GM23338 (cell line): Measurements from ENCODE around the gene LRRC75B. TPM values are rescaled to one million over a fixed set of nuclear protein-coding genes. Genes with fewer than 3 reads are reported as not detected.

Experiments
- ATAC-seq: fragments of 200-7000 bp; cut with Tn5 transposase; 3 replicates; pipeline ENCODE4 v1.9.1; 2020
- DNase-seq: peaks from one replicate; pipeline ENCODE4 v3.0.0-alpha.2; 2015; ENCODE audit warnings: low spot score
- H2AFZ ChIP-seq: fragments of 200-600 bp; sonication (generic); 2 replicates; pipeline ENCODE4 v1.8.0; 2016; ENCODE audit warnings: antibody characterized with exemption, mild to moderate bottlenecking, moderate library complexity
- H3F3A ChIP-seq: fragments of 200-600 bp; sonication (generic); replicated peaks from 2 replicates; pipeline ENCODE4 v1.8.0; 2017; ENCODE audit warnings: antibody characterized with exemption, mixed run types, low read depth
- H3K27ac ChIP-seq: fragments of 200-600 bp; sonication (generic); 2 replicates; pipeline ENCODE4 v1.6.1; 2016; ENCODE audit warnings: low read depth
- H3K27me3 ChIP-seq: fragments of 200-600 bp; sonication (generic); 2 replicates; pipeline ENCODE4 v1.8.0; 2016; ENCODE audit warnings: mild to moderate bottlenecking, mixed run types, moderate library complexity; ENCODE audit not compliant: insufficient read depth
- H3K36me3 ChIP-seq: fragments of 200-600 bp; sonication (generic); 2 replicates; pipeline ENCODE4 v1.8.0; 2016; ENCODE audit warnings: mild to moderate bottlenecking; ENCODE audit not compliant: insufficient read depth
- H3K4me1 ChIP-seq: fragments of 200-600 bp; sonication (generic); 2 replicates; pipeline ENCODE4 v1.8.0; 2016; ENCODE audit warnings: mild to moderate bottlenecking, moderate library complexity; ENCODE audit not compliant: insufficient read depth
- H3K4me2 ChIP-seq: fragments of 200-600 bp; sonication (generic); 2 replicates; pipeline ENCODE4 v1.7.1; 2017; ENCODE audit warnings: mixed run types
- H3K4me3 ChIP-seq: fragments of 200-600 bp; sonication (generic); 2 replicates; pipeline ENCODE4 v1.6.1; 2016; ENCODE audit warnings: mixed run types
- H3K79me2 ChIP-seq: fragments of 200-600 bp; sonication (generic); replicated peaks from 2 replicates; pipeline ENCODE4 v1.8.0; 2017; ENCODE audit warnings: mild to moderate bottlenecking; ENCODE audit not compliant: insufficient read depth
- H3K9me2 ChIP-seq: fragments of 200-600 bp; sonication (generic); 2 replicates; pipeline ENCODE4 v1.8.0; 2017; ENCODE audit not compliant: insufficient read depth
- H4K20me1 ChIP-seq: fragments of 200-600 bp; sonication (generic); replicated peaks from 2 replicates; pipeline ENCODE4 v1.8.0; 2017; ENCODE audit warnings: mild to moderate bottlenecking; ENCODE audit not compliant: insufficient read depth
- H3K27ac Mint-ChIP-seq: 2 replicates; pipeline ENCODE4 v1.8.0; 2020; ENCODE audit warnings: inconsistent platforms, mild to moderate bottlenecking, moderate library complexity, mixed read lengths
- H3K27me3 Mint-ChIP-seq: 3 replicates; pipeline ENCODE4 v1.8.0; 2022; ENCODE audit warnings: low read depth, mild to moderate bottlenecking, moderate library complexity, mixed read lengths, inconsistent platforms; ENCODE audit not compliant: insufficient read depth, poor library complexity
- H3K36me3 Mint-ChIP-seq: 3 replicates; pipeline ENCODE4 v1.8.0; 2021; ENCODE audit warnings: low read depth, mild to moderate bottlenecking, inconsistent platforms, moderate library complexity, mixed read lengths
- H3K4me1 Mint-ChIP-seq: 3 replicates; pipeline ENCODE4 v1.8.0; 2020; ENCODE audit warnings: mild to moderate bottlenecking, inconsistent platforms, mixed read lengths
- H3K4me3 Mint-ChIP-seq: 3 replicates; pipeline ENCODE4 v1.8.0; 2021; ENCODE audit warnings: moderate library complexity, mild to moderate bottlenecking, inconsistent platforms, mixed read lengths
- H3K9me3 Mint-ChIP-seq: 3 replicates; pipeline ENCODE4 v1.8.0; 2020; ENCODE audit warnings: moderate library complexity, mild to moderate bottlenecking, inconsistent platforms, mixed read lengths
- CREB1 ChIP-seq: fragments of 250-450 bp; sonication (Bioruptor Pico); IDR thresholded peaks from 2 replicates; pipeline ENCODE4 v1.5.0; 2020; ENCODE audit warnings: low read depth, mild to moderate bottlenecking, moderate library complexity
- EZH2 ChIP-seq: fragments of 200-600 bp; sonication (generic); IDR thresholded peaks from one replicate; pipeline ENCODE4 v1.8.0; 2017; ENCODE audit warnings: antibody characterized with exemption, mild to moderate bottlenecking, low read depth; ENCODE audit not compliant: unreplicated experiment
- EZH2phosphoT487 ChIP-seq: fragments of 200-600 bp; sonication (generic); IDR thresholded peaks from one replicate; pipeline ENCODE4 v1.8.1; 2018; ENCODE audit warnings: antibody characterized with exemption; ENCODE audit not compliant: unreplicated experiment
- JUNB ChIP-seq: IDR thresholded peaks from one replicate; pipeline ENCODE4 v1.6.1; 2016; ENCODE audit warnings: antibody characterized with exemption; ENCODE audit not compliant: unreplicated experiment
- NANOG ChIP-seq: IDR thresholded peaks from 2 replicates; pipeline ENCODE4 v1.6.1; 2016; ENCODE audit warnings: antibody characterized with exemption, borderline replicate concordance
- POLR2AphosphoS5 ChIP-seq: IDR thresholded peaks from 2 replicates; pipeline ENCODE4 v1.6.1; 2016; ENCODE audit warnings: antibody characterized with exemption, low read depth
- STAT1 ChIP-seq: IDR thresholded peaks from one replicate; pipeline ENCODE4 v1.6.1; 2016; ENCODE audit warnings: antibody characterized with exemption; ENCODE audit not compliant: unreplicated experiment
- ZNF114 ChIP-seq: fragments of 250-450 bp; sonication (Bioruptor Pico); IDR thresholded peaks from 2 replicates; pipeline ENCODE4 v1.5.0; 2020; ENCODE audit warnings: mild to moderate bottlenecking, moderate library complexity
- ZNF331 ChIP-seq: fragments of 250-450 bp; sonication (Bioruptor Pico); IDR thresholded peaks from 2 replicates; pipeline ENCODE4 v1.5.0; 2020; ENCODE audit warnings: low read depth, mild to moderate bottlenecking, moderate library complexity
- polyA plus RNA-seq: library from polyadenylated mRNA; unstranded; fragments of >200 nt; fragmentation: Nextera tagmentation; extraction: Ambion mirVana; gene quantifications from 2 replicates; pipeline ENCODE4 v1.2.1, GENCODE V29; 2016
- total RNA-seq: library from RNA; depleted of rRNA; stranded (reverse); fragments of >200 nt; shearing (Covaris generic); gene quantifications from 2 replicates; pipeline ENCODE4 v1.2.3, GENCODE V29; 2014
- TF ChIP-seq, protein P1 (sequence below): fragments of 250-450 bp; sonication (Bioruptor Pico); IDR thresholded peaks from 2 replicates; pipeline ENCODE4 v1.5.0; 2020; ENCODE audit warnings: mild to moderate bottlenecking, moderate library complexity
- TF ChIP-seq, protein P2 (sequence below): IDR thresholded peaks from one replicate; pipeline ENCODE4 v1.6.1; 2018; ENCODE audit warnings: antibody characterized with exemption; ENCODE audit not compliant: unreplicated experiment
- TF ChIP-seq, protein P3 (sequence below): IDR thresholded peaks from 2 replicates; pipeline ENCODE4 v1.6.1; 2016; ENCODE audit warnings: antibody characterized with exemption
- TF ChIP-seq, protein P4 (sequence below), 2 experiments: fragments of 200-600 bp in 1 of 2; sonication (generic) in 1 of 2; conservative IDR thresholded peaks; 2 replicates each; pipeline versions ENCODE4 v1.5.1 to v1.6.1; 2016 to 2017; ENCODE audit warnings: antibody characterized with exemption in 2 of 2, low read depth in 2 of 2, mild to moderate bottlenecking in 2 of 2, moderate library complexity in 1 of 2

Gene LRRC75B
- total and polyA plus RNA-seq, 2 experiments from 2014 or later, result 17.6 to 22.1 TPM

DNA sequence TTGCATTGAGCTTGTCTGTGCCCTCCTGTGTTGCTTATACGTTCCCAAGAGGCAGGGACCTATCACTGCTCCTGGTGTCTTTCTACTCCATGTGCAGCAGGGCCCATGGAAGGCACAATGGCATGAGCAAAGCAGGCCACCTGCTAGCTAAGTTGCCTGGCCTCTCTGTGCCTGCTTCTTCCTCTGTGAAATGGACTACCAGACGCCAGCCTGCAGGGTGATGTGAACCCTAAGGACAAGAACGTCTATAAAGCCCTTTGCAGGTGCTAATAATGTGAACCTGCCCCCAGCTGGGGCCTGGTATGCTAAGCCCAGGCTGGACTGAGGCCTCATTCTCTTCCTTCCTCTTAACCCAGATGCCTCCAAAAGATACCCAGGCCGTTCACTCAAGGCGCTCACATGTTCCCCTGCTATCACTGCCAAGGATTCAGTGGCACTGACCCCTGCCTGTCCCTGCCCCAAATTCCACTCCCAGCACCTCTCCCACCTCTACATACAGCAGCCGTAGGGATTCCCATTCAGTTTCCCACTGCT lies 41.9 kb downstream of the LRRC75B start:
- Histone ChIP-seq H3K4me2 (no peak overlapping the region), H3K4me1 (peaks cover 9% of the 10 kb centered on the region; the same call in 1 of the 2 replicates), H3K79me2 (peaks cover 46% of the 10 kb centered on the region), H3F3A (no peaks in the 10 kb centered on the region), H4K20me1 (peaks cover 20% of the 10 kb centered on the region), H3K9me2 (no peaks in the 10 kb centered on the region), H3K27me3 (no peaks in the 10 kb centered on the region), H3K27ac (no peak overlapping the region), H3K36me3 (no peaks in the 10 kb centered on the region; the same call in 1 of the 2 replicates), H2AFZ (no peak overlapping the region), H3K4me3 (no peak overlapping the region)
- no peak overlapping the region for H3K4me3 Mint-ChIP-seq
- no peak for TF ChIP-seq STAT1
- no peak for TF ChIP-seq POLR2AphosphoS5
- TF ChIP-seq, protein P1, sequence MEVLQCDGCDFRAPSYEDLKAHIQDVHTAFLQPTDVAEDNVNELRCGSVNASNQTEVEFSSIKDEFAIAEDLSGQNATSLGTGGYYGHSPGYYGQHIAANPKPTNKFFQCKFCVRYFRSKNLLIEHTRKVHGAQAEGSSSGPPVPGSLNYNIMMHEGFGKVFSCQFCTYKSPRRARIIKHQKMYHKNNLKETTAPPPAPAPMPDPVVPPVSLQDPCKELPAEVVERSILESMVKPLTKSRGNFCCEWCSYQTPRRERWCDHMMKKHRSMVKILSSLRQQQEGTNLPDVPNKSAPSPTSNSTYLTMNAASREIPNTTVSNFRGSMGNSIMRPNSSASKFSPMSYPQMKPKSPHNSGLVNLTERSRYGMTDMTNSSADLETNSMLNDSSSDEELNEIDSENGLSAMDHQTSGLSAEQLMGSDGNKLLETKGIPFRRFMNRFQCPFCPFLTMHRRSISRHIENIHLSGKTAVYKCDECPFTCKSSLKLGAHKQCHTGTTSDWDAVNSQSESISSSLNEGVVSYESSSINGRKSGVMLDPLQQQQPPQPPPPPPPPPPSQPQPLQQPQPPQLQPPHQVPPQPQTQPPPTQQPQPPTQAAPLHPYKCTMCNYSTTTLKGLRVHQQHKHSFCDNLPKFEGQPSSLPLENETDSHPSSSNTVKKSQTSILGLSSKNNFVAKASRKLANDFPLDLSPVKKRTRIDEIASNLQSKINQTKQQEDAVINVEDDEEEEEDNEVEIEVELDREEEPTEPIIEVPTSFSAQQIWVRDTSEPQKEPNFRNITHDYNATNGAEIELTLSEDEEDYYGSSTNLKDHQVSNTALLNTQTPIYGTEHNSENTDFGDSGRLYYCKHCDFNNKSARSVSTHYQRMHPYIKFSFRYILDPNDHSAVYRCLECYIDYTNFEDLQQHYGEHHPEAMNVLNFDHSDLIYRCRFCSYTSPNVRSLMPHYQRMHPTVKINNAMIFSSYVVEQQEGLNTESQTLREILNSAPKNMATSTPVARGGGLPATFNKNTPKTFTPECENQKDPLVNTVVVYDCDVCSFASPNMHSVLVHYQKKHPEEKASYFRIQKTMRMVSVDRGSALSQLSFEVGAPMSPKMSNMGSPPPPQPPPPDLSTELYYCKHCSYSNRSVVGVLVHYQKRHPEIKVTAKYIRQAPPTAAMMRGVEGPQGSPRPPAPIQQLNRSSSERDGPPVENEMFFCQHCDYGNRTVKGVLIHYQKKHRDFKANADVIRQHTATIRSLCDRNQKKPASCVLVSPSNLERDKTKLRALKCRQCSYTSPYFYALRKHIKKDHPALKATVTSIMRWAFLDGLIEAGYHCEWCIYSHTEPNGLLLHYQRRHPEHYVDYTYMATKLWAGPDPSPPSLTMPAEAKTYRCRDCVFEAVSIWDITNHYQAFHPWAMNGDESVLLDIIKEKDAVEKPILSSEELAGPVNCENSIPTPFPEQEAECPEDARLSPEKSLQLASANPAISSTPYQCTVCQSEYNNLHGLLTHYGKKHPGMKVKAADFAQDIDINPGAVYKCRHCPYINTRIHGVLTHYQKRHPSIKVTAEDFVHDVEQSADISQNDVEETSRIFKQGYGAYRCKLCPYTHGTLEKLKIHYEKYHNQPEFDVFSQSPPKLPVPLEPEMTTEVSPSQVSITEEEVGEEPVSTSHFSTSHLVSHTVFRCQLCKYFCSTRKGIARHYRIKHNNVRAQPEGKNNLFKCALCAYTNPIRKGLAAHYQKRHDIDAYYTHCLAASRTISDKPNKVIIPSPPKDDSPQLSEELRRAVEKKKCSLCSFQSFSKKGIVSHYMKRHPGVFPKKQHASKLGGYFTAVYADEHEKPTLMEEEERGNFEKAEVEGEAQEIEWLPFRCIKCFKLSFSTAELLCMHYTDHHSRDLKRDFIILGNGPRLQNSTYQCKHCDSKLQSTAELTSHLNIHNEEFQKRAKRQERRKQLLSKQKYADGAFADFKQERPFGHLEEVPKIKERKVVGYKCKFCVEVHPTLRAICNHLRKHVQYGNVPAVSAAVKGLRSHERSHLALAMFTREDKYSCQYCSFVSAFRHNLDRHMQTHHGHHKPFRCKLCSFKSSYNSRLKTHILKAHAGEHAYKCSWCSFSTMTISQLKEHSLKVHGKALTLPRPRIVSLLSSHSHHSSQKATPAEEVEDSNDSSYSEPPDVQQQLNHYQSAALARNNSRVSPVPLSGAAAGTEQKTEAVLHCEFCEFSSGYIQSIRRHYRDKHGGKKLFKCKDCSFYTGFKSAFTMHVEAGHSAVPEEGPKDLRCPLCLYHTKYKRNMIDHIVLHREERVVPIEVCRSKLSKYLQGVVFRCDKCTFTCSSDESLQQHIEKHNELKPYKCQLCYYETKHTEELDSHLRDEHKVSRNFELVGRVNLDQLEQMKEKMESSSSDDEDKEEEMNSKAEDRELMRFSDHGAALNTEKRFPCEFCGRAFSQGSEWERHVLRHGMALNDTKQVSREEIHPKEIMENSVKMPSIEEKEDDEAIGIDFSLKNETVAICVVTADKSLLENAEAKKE, result no peak
- no peak for TF ChIP-seq JUNB
- no peak for TF ChIP-seq EZH2phosphoT487
- TF ChIP-seq ZNF331, result no peak
- TF ChIP-seq, protein P2, sequence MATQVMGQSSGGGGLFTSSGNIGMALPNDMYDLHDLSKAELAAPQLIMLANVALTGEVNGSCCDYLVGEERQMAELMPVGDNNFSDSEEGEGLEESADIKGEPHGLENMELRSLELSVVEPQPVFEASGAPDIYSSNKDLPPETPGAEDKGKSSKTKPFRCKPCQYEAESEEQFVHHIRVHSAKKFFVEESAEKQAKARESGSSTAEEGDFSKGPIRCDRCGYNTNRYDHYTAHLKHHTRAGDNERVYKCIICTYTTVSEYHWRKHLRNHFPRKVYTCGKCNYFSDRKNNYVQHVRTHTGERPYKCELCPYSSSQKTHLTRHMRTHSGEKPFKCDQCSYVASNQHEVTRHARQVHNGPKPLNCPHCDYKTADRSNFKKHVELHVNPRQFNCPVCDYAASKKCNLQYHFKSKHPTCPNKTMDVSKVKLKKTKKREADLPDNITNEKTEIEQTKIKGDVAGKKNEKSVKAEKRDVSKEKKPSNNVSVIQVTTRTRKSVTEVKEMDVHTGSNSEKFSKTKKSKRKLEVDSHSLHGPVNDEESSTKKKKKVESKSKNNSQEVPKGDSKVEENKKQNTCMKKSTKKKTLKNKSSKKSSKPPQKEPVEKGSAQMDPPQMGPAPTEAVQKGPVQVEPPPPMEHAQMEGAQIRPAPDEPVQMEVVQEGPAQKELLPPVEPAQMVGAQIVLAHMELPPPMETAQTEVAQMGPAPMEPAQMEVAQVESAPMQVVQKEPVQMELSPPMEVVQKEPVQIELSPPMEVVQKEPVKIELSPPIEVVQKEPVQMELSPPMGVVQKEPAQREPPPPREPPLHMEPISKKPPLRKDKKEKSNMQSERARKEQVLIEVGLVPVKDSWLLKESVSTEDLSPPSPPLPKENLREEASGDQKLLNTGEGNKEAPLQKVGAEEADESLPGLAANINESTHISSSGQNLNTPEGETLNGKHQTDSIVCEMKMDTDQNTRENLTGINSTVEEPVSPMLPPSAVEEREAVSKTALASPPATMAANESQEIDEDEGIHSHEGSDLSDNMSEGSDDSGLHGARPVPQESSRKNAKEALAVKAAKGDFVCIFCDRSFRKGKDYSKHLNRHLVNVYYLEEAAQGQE, result no peak
- no peak for TF ChIP-seq CREB1 (CRISPR knock-in tag)
- TF ChIP-seq, protein P3, sequence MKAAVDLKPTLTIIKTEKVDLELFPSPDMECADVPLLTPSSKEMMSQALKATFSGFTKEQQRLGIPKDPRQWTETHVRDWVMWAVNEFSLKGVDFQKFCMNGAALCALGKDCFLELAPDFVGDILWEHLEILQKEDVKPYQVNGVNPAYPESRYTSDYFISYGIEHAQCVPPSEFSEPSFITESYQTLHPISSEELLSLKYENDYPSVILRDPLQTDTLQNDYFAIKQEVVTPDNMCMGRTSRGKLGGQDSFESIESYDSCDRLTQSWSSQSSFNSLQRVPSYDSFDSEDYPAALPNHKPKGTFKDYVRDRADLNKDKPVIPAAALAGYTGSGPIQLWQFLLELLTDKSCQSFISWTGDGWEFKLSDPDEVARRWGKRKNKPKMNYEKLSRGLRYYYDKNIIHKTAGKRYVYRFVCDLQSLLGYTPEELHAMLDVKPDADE, result no peak
- TF ChIP-seq, protein P4, sequence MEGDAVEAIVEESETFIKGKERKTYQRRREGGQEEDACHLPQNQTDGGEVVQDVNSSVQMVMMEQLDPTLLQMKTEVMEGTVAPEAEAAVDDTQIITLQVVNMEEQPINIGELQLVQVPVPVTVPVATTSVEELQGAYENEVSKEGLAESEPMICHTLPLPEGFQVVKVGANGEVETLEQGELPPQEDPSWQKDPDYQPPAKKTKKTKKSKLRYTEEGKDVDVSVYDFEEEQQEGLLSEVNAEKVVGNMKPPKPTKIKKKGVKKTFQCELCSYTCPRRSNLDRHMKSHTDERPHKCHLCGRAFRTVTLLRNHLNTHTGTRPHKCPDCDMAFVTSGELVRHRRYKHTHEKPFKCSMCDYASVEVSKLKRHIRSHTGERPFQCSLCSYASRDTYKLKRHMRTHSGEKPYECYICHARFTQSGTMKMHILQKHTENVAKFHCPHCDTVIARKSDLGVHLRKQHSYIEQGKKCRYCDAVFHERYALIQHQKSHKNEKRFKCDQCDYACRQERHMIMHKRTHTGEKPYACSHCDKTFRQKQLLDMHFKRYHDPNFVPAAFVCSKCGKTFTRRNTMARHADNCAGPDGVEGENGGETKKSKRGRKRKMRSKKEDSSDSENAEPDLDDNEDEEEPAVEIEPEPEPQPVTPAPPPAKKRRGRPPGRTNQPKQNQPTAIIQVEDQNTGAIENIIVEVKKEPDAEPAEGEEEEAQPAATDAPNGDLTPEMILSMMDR (conservative IDR thresholded peaks at IDR 0.05; ENCODE audit: low read depth in 2 of 2), result no peak
- no peak for TF ChIP-seq ZNF114 (CRISPR knock-in tag)
- TF ChIP-seq EZH2, result no peak
- no peak for TF ChIP-seq NANOG
- H3K36me3 Mint-ChIP-seq, result peaks cover 31% of the 10 kb centered on the region
- ATAC-seq (no peak), DNase-seq (no peak)
- peaks cover 9% of the 10 kb centered on the region for H3K27me3 Mint-ChIP-seq
- H3K9me3 Mint-ChIP-seq, result no peaks in the 10 kb centered on the region
- peak overlapping the region; percentile 33; the same call in 1 of the 2 replicates for H3K27ac Mint-ChIP-seq
- H3K4me1 Mint-ChIP-seq, result peaks cover 15% of the 10 kb centered on the region
